ENCODE measurements around the gene OTULINL.

The OTULINL gene

GRCh38 chr5:14560091-14560595, 21.4 kb upstream of the OTULINL start:
- H3K36me3 ChIP-seq (ENCODE audit: control insufficient read depth, insufficient read depth, low read length) = no peaks in the 10 kb centered on the region
- H3K9me3 ChIP-seq (ENCODE audit: control insufficient read depth, low read length) = no peaks in the 10 kb centered on the region
- no peaks in the 10 kb centered on the region for H3K27me3 ChIP-seq (ENCODE audit: control insufficient read depth, insufficient read depth, low read length)
- H3K4me1 ChIP-seq (ENCODE audit: control insufficient read depth, insufficient read depth, low read length) = peaks cover 15% of the 10 kb centered on the region
- H3K9ac ChIP-seq (ENCODE audit: low read length) = no peak overlapping the region
- H3K4me3 ChIP-seq (ENCODE audit: low read length) = no peak overlapping the region

GRCh38 chr5:14561741-14562140, 19.9 kb upstream of the OTULINL start:
- Histone ChIP-seq H3K4me3 (ENCODE audit: low read length) (no peak overlapping the region), H3K36me3 (ENCODE audit: control insufficient read depth, insufficient read depth, low read length) (no peaks in the 10 kb centered on the region), H3K9me3 (ENCODE audit: control insufficient read depth, low read length) (no peaks in the 10 kb centered on the region), H3K4me1 (ENCODE audit: control insufficient read depth, insufficient read depth, low read length) (peaks cover 15% of the 10 kb centered on the region), H3K27me3 (ENCODE audit: control insufficient read depth, insufficient read depth, low read length) (no peaks in the 10 kb centered on the region), H3K9ac (ENCODE audit: low read length) (no peak overlapping the region)

- H3K4me3 ChIP-seq (ENCODE audit: low read length) = no peak overlapping the region
- H3K9me3 ChIP-seq (ENCODE audit: control insufficient read depth, low read length) = no peaks in the 10 kb centered on the region
- H3K4me1 ChIP-seq (ENCODE audit: control insufficient read depth, insufficient read depth, low read length) = no peaks in the 10 kb centered on the region
- no peaks in the 10 kb centered on the region for H3K36me3 ChIP-seq (ENCODE audit: control insufficient read depth, insufficient read depth, low read length)
- H3K27me3 ChIP-seq (ENCODE audit: control insufficient read depth, insufficient read depth, low read length) = no peaks in the 10 kb centered on the region
- H3K9ac ChIP-seq (ENCODE audit: low read length) = no peak overlapping the region
Observed at GRCh38 chr5:14568333-14568732, 13.3 kb upstream of the OTULINL start.

GRCh38 chr5:14569948-14570691, 11.5 kb upstream of the OTULINL start:
- H3K27me3 ChIP-seq (ENCODE audit: control insufficient read depth, insufficient read depth, low read length) = no peaks in the 10 kb centered on the region
- H3K9me3 ChIP-seq (ENCODE audit: control insufficient read depth, low read length) = no peaks in the 10 kb centered on the region
- H3K4me1 ChIP-seq (ENCODE audit: control insufficient read depth, insufficient read depth, low read length) = no peaks in the 10 kb centered on the region
- H3K4me3 ChIP-seq (ENCODE audit: low read length) = no peak overlapping the region
- H3K9ac ChIP-seq (ENCODE audit: low read length) = no peak overlapping the region
- H3K36me3 ChIP-seq (ENCODE audit: control insufficient read depth, insufficient read depth, low read length) = no peaks in the 10 kb centered on the region

GRCh38 chr5:14571901-14572300, 9.7 kb upstream of the OTULINL start:
- Histone ChIP-seq H3K4me1 (ENCODE audit: control insufficient read depth, insufficient read depth, low read length) (no peaks in the 10 kb centered on the region), H3K9ac (ENCODE audit: low read length) (no peak overlapping the region), H3K27me3 (ENCODE audit: control insufficient read depth, insufficient read depth, low read length) (no peaks in the 10 kb centered on the region), H3K9me3 (ENCODE audit: control insufficient read depth, low read length) (no peaks in the 10 kb centered on the region), H3K4me3 (ENCODE audit: low read length) (no peak overlapping the region), H3K36me3 (ENCODE audit: control insufficient read depth, insufficient read depth, low read length) (no peaks in the 10 kb centered on the region)

GRCh38 chr5:14572385-14572784, 9.2 kb upstream of the OTULINL start:
- Histone ChIP-seq H3K4me1 (ENCODE audit: control insufficient read depth, insufficient read depth, low read length) (no peaks in the 10 kb centered on the region), H3K36me3 (ENCODE audit: control insufficient read depth, insufficient read depth, low read length) (no peaks in the 10 kb centered on the region), H3K9me3 (ENCODE audit: control insufficient read depth, low read length) (no peaks in the 10 kb centered on the region), H3K9ac (ENCODE audit: low read length) (no peak overlapping the region), H3K27me3 (ENCODE audit: control insufficient read depth, insufficient read depth, low read length) (no peaks in the 10 kb centered on the region), H3K4me3 (ENCODE audit: low read length) (no peak overlapping the region)

- Histone ChIP-seq H3K9ac (ENCODE audit: low read length) (no peak overlapping the region), H3K36me3 (ENCODE audit: control insufficient read depth, insufficient read depth, low read length) (no peaks in the 10 kb centered on the region), H3K27me3 (ENCODE audit: control insufficient read depth, insufficient read depth, low read length) (no peaks in the 10 kb centered on the region), H3K4me1 (ENCODE audit: control insufficient read depth, insufficient read depth, low read length) (no peaks in the 10 kb centered on the region), H3K9me3 (ENCODE audit: control insufficient read depth, low read length) (no peaks in the 10 kb centered on the region), H3K4me3 (ENCODE audit: low read length) (no peak overlapping the region)
Observed at GRCh38 chr5:14572836-14573235, 8.8 kb upstream of the OTULINL start.

GRCh38 chr5:14574096-14574495, 7.5 kb upstream of the OTULINL start:
- H3K9ac ChIP-seq (ENCODE audit: low read length) = no peak overlapping the region
- peaks cover 3% of the 10 kb centered on the region for H3K27me3 ChIP-seq (ENCODE audit: control insufficient read depth, insufficient read depth, low read length)
- H3K4me1 ChIP-seq (ENCODE audit: control insufficient read depth, insufficient read depth, low read length) = no peaks in the 10 kb centered on the region
- H3K9me3 ChIP-seq (ENCODE audit: control insufficient read depth, low read length) = no peaks in the 10 kb centered on the region
- H3K36me3 ChIP-seq (ENCODE audit: control insufficient read depth, insufficient read depth, low read length) = no peaks in the 10 kb centered on the region
- H3K4me3 ChIP-seq (ENCODE audit: low read length) = no peak overlapping the region

- no peaks in the 10 kb centered on the region for H3K9me3 ChIP-seq (ENCODE audit: control insufficient read depth, low read length)
Observed at GRCh38 chr5:14574891-14575508, 6.6 kb upstream of the OTULINL start.

GRCh38 chr5:14576206-14576605, 5.4 kb upstream of the OTULINL start:
- Histone ChIP-seq H3K36me3 (ENCODE audit: control insufficient read depth, insufficient read depth, low read length) (no peaks in the 10 kb centered on the region), H3K4me1 (ENCODE audit: control insufficient read depth, insufficient read depth, low read length) (no peaks in the 10 kb centered on the region), H3K4me3 (ENCODE audit: low read length) (no peak overlapping the region), H3K9me3 (ENCODE audit: control insufficient read depth, low read length) (no peaks in the 10 kb centered on the region), H3K27me3 (ENCODE audit: control insufficient read depth, insufficient read depth, low read length) (peaks cover 6% of the 10 kb centered on the region), H3K9ac (ENCODE audit: low read length) (no peak overlapping the region)

More at GRCh38 chr5:14574891-14575508, 6.6 kb upstream of the OTULINL start:
- Histone ChIP-seq H3K4me3 (ENCODE audit: low read length) (no peak overlapping the region), H3K9ac (ENCODE audit: low read length) (no peak overlapping the region), H3K36me3 (ENCODE audit: control insufficient read depth, insufficient read depth, low read length) (no peaks in the 10 kb centered on the region), H3K27me3 (ENCODE audit: control insufficient read depth, insufficient read depth, low read length) (peaks cover 3% of the 10 kb centered on the region), H3K4me1 (ENCODE audit: control insufficient read depth, insufficient read depth, low read length) (no peaks in the 10 kb centered on the region)

GRCh38 chr5:14577079-14577725, 4.4 kb upstream of the OTULINL start:
- Histone ChIP-seq H3K36me3 (ENCODE audit: control insufficient read depth, insufficient read depth, low read length) (no peaks in the 10 kb centered on the region), H3K27me3 (ENCODE audit: control insufficient read depth, insufficient read depth, low read length) (peaks cover 8% of the 10 kb centered on the region), H3K9me3 (ENCODE audit: control insufficient read depth, low read length) (no peaks in the 10 kb centered on the region), H3K9ac (ENCODE audit: low read length) (no peak overlapping the region), H3K4me3 (ENCODE audit: low read length) (no peak overlapping the region), H3K4me1 (ENCODE audit: control insufficient read depth, insufficient read depth, low read length) (no peaks in the 10 kb centered on the region)

GRCh38 chr5:14577971-14578370, 3.6 kb upstream of the OTULINL start:
- no peaks in the 10 kb centered on the region for H3K9me3 ChIP-seq (ENCODE audit: control insufficient read depth, low read length)
- no peaks in the 10 kb centered on the region for H3K4me1 ChIP-seq (ENCODE audit: control insufficient read depth, insufficient read depth, low read length)
- H3K36me3 ChIP-seq (ENCODE audit: control insufficient read depth, insufficient read depth, low read length) = no peaks in the 10 kb centered on the region
- H3K9ac ChIP-seq (ENCODE audit: low read length) = no peak overlapping the region
- H3K27me3 ChIP-seq (ENCODE audit: control insufficient read depth, insufficient read depth, low read length) = peaks cover 8% of the 10 kb centered on the region
- H3K4me3 ChIP-seq (ENCODE audit: low read length) = no peak overlapping the region

Measured in mucosa of stomach (tissue), 1 donor.